Psoas muscle (tissue), 8 donors: ENCODE measurements around the gene EDARADD. TPM values are rescaled to one million over a fixed set of nuclear protein-coding genes. Genes with fewer than 3 reads are reported as not detected.

ENCODE experiments used
- ATAC-seq, 4 donors: fragments of 200-7000 bp; cut with Tn5 transposase; one replicate each; pipeline ENCODE4 v1.9.1; 2020; ENCODE audit warnings: moderate library complexity in 3 of 4, mild to moderate bottlenecking in 2 of 4
- DNase-seq, 2 donors: peaks; one replicate each; pipeline ENCODE4 v3.0.0-alpha.2; 2020
- H3K27ac ChIP-seq: fragments of 200-600 bp; one replicate; pipeline ENCODE4 v1.8.0; 2022
- H3K27me3 ChIP-seq, 3 donors: fragments of 200-600 bp in 1 of 3; one replicate each; pipeline versions ENCODE4 v1.6.1 to v1.8.0; 2013 to 2022; ENCODE audit warnings: low read length in 2 of 3, mild to moderate bottlenecking in 2 of 3, moderate library complexity in 1 of 3; ENCODE audit not compliant: insufficient read depth in 3 of 3
- H3K36me3 ChIP-seq, 2 donors: fragments of 200-600 bp in 1 of 2; one replicate each; pipeline versions ENCODE4 v1.6.1 to v1.8.0; 2013 to 2022; ENCODE audit warnings: low read depth in 1 of 2, mild to moderate bottlenecking in 1 of 2, moderate library complexity in 1 of 2; ENCODE audit not compliant: insufficient read depth in 1 of 2
- H3K4me1 ChIP-seq: fragments of 200-600 bp; one replicate; pipeline ENCODE4 v1.8.0; 2022
- H3K4me3 ChIP-seq: fragments of 200-600 bp; one replicate; pipeline ENCODE4 v1.8.0; 2022; ENCODE audit warnings: mild to moderate bottlenecking
- H3K9me3 ChIP-seq: fragments of 200-600 bp; one replicate; pipeline ENCODE4 v1.8.0; 2022
- WGBS, 3 donors: extraction: QIAGEN DNeasy Blood & Tissue Kit; methylation state at CpG; one replicate each; pipeline versions ENCODE4 v1.1.6 to v1.1.7; 2013; 5-methylcytosine and 5-hydroxymethylcytosine counted together
- intact Hi-C, 2 donors: fragments of 100-400 bp; cut with DNase I; formaldehyde crosslinking; loops; one replicate each; pipeline versions ENCODE4 v1.11.0 to v1.14.2; 2022
- long read RNA-seq, 2 donors: library from polyadenylated mRNA; unstranded; transcript quantifications; one replicate each; pipeline ENCODE4 v2.0.0, GENCODE V29; 2021
- polyA plus RNA-seq, 3 donors: library from polyadenylated mRNA; stranded (reverse); fragments of 200-250 nt; gene quantifications; one replicate each; pipeline ENCODE4 v1.2.3, GENCODE V29; 2013
- total RNA-seq, 4 donors: library from RNA; stranded (reverse); fragmentation: NEBNext Ultra II Directional in 2 of 4; extraction: Animal tissue kit (Norgen Biotek cat#: 25700) in 2 of 4; gene quantifications; one replicate each; pipeline versions ENCODE4 v1.2.1 to v1.2.4, GENCODE V29; 2021 to 2023
- TF ChIP-seq, protein P1 (sequence below): fragments of 200-600 bp; IDR thresholded peaks from one replicate; pipeline ENCODE4 v1.8.0; 2022; ENCODE audit warnings: antibody characterized with exemption
- donor health status: healthy with polysubstance abuse.
- donor health status: DM: no; HTN: no; CAD: no; lungs with moderate emphysema.
- donor health status: Bipolar disorder and iron deficiency.
- donor health status: healthy.
- donor health status: DM: yes; HTN: yes; CAD: no.
- donor health status: DM: no; HTN: no; CAD: no.
- donor health status: DM: no; HTN: no; CAD: no.
- donor health status: DM: yes; HTN: yes; CAD: no.

Gene EDARADD
- total RNA-seq (under 1 TPM in 1 of 4 donors, not detected in 3; 0.25 TPM), polyA plus RNA-seq (under 1 TPM in 1 of 3 donors, not detected in 2; 0.05 TPM)
- long read RNA-seq, donor 1 = 0 reads
- long read RNA-seq, donor 2 = 0 reads

DNA sequence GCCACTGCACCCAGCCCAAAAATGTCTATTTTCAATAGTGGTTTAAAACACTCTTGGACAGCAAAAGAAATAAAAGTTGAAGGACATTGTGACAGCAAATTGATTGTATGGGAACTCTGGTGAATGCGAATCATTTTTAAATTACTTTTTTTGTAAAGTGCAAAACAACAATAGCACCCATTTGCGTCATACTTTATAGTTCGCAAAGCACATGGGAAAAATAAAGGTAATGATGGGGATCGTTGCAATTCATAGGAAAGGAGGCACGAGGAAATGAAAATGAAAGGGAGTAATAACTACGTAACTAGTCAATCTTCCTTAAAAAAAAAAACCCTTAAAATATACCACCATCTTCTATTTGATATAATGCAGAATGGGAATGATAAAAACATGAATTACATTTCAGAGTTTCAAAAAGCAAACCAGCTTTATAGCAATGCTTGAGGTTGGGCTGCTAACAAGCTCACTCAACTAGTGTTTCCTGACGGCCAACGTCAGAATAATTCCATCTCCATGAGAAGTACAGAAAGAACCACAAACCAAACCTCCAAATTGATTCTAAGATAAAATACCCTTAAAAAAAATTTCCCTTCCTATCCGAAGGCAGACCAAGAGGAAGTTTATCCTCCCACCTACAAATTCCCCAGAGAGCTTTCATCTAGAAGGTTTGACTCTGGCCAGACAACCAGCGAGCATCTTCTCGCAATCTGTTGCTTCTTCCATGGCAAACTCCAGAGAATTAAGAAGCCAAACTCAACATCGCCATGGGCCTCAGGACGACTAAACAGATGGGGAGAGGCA, at the start of gene EDARADD:
EDARADD (plus strand) TSS at position 606 of the 801 bp plus-strand sequence; CDS start at position 765, 159 bp downstream.
- TF ChIP-seq, protein P1, sequence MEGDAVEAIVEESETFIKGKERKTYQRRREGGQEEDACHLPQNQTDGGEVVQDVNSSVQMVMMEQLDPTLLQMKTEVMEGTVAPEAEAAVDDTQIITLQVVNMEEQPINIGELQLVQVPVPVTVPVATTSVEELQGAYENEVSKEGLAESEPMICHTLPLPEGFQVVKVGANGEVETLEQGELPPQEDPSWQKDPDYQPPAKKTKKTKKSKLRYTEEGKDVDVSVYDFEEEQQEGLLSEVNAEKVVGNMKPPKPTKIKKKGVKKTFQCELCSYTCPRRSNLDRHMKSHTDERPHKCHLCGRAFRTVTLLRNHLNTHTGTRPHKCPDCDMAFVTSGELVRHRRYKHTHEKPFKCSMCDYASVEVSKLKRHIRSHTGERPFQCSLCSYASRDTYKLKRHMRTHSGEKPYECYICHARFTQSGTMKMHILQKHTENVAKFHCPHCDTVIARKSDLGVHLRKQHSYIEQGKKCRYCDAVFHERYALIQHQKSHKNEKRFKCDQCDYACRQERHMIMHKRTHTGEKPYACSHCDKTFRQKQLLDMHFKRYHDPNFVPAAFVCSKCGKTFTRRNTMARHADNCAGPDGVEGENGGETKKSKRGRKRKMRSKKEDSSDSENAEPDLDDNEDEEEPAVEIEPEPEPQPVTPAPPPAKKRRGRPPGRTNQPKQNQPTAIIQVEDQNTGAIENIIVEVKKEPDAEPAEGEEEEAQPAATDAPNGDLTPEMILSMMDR = no peak
- Histone ChIP-seq H3K27ac (no peak within 1 kb of the TSS), H3K27me3 (peaks cover 4 to 45% (median 19%) of the 10 kb centered on the region in 3 donors), H3K36me3 (no peaks in the 10 kb centered on the region), H3K4me3 (peak within 1 kb of the TSS; percentile 63), H3K9me3 (no peaks in the 10 kb centered on the region), H3K4me1 (no peaks in the 10 kb centered on the region)
- intact Hi-C loops = loop anchor here in 1 of 2 donors (10.0 kb wide), 1 partner anchor 59 kb away; no protein-coding TSS in a partner anchor
- DNase-seq (no peak), ATAC-seq (no peak)
- 76 to 84% (median 82%) methylated on average over 13 of the region's 13 CpGs for WGBS, 3 donors

DNA sequence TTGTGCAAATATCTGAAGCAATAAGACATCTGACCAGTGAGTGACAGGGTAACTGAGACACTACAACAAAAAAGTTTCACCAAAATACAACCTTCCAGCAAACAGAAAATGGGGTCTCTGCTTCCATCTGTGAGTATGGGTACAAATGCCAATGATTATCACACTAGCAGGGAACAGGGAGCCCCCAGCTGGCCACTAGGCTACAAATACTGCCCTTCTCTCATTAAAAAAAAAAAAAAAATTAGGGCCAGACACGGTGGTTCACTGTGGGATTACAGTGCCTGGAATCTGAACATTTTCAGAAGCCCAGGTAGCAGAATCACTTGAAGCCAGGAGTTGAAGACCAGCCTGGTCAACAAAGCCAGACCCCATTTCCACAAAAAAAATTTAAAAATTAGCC, 48.4 kb upstream of the EDARADD start:
- no peaks in the 10 kb centered on the region for H3K36me3 ChIP-seq
- ATAC-seq (no peak), DNase-seq (no peak)
- TF ChIP-seq, protein P1 = no peak
- no peak overlapping the region for H3K27ac ChIP-seq
- H3K4me1 ChIP-seq = no peaks in the 10 kb centered on the region
- H3K27me3 ChIP-seq = no peaks in the 10 kb centered on the region
- 6 to 13% (median 7%) methylated on average over 1 of the region's 1 CpG for WGBS, 3 donors
- H3K4me3 ChIP-seq = no peak overlapping the region
- intact Hi-C loops = no loop called here
- H3K9me3 ChIP-seq = no peaks in the 10 kb centered on the region

DNA sequence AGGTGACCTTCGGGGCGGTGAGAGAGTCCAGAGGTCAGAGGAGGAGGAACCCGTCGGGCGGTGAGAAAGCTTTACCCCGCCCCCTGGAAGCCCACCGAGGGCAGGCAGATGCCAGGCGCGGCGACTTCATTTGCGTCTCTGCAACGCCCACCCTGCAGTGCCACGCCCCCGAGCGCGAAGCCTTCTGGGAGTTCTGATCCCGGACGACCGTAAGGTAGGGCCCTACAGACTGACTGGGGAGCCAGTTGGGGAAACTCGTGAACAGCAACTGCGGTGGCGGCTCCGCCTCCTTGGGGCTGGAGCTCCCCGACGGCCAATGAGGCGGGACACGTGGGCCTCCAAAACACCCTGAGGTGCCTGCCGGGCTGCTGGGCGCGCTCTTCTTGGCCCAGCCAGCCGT, 46.0 kb upstream of the EDARADD start:
- ATAC-seq = no peak
- TF ChIP-seq, protein P1 = no peak
- intact Hi-C loops = no loop called here
- no peaks in the 10 kb centered on the region for H3K4me1 ChIP-seq
- peak in 1 of 2 donors; percentile 10 for DNase-seq
- WGBS, 3 donors = 83 to 92% (median 87%) methylated on average over 30 to 31 of the region's 31 CpGs
- H3K27me3 ChIP-seq = no peaks in the 10 kb centered on the region
- H3K27ac ChIP-seq = no peak overlapping the region
- H3K36me3 ChIP-seq = no peaks in the 10 kb centered on the region
- H3K9me3 ChIP-seq = no peaks in the 10 kb centered on the region
- H3K4me3 ChIP-seq = no peak overlapping the region

DNA sequence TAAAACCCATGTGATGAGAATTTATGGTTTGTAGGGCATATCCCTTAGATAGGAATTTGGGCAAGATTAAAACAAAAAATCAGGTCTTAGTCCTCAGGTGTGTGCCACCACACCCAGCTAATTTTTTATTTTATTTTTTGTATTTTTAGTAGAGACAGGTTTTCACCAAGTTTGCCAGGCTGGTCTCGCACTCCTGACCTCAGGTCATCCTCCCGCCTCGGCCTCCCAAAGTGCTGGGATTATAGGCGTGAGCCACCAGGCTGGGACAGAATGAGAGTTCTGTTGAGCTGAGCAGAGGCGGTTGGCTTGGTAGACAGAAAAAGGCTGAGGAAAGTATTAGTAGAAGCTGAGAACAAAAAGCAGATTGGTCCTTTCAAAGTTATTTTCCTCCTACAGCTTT, 43.8 kb upstream of the EDARADD start:
- 79 to 85% (median 85%) methylated on average over 5 of the region's 5 CpGs for WGBS, 3 donors
- Histone ChIP-seq H3K4me1 (no peaks in the 10 kb centered on the region), H3K4me3 (no peak overlapping the region), H3K27me3 (no peaks in the 10 kb centered on the region), H3K9me3 (no peaks in the 10 kb centered on the region), H3K27ac (no peak overlapping the region), H3K36me3 (no peaks in the 10 kb centered on the region)
- TF ChIP-seq, protein P1 = no peak
- DNase-seq (no peak), ATAC-seq (no peak)
- intact Hi-C loops = no loop called here
